ENCODE results near the gene P3H1.

DNA sequence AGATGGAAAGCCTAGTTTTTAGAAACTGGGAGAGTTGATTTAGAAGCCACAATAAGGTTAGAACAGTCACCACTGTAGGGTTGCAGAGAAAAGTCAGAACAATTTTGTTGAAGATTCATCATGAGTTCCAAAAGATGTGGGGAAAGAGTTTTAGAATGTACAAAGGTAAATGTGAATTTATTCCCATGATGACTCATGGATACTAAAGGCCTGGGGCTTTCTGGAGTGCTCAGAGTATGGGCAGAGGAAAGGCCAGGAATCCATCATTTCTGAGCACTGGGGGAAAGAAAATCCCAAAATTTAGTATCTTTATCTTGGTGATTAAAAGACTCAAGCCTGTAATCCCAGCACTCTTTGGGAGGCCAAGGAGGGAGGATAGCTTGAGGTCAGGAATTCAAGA is 66.8 kb downstream of the P3H1 start:
- TF ChIP-seq, protein P1, sequence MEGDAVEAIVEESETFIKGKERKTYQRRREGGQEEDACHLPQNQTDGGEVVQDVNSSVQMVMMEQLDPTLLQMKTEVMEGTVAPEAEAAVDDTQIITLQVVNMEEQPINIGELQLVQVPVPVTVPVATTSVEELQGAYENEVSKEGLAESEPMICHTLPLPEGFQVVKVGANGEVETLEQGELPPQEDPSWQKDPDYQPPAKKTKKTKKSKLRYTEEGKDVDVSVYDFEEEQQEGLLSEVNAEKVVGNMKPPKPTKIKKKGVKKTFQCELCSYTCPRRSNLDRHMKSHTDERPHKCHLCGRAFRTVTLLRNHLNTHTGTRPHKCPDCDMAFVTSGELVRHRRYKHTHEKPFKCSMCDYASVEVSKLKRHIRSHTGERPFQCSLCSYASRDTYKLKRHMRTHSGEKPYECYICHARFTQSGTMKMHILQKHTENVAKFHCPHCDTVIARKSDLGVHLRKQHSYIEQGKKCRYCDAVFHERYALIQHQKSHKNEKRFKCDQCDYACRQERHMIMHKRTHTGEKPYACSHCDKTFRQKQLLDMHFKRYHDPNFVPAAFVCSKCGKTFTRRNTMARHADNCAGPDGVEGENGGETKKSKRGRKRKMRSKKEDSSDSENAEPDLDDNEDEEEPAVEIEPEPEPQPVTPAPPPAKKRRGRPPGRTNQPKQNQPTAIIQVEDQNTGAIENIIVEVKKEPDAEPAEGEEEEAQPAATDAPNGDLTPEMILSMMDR (conservative IDR thresholded peaks at IDR 0.05; ENCODE audit: low read depth in 2 of 2) = no peak
- no peak for TF ChIP-seq POLR2AphosphoS5 (IDR thresholded peaks at IDR 0.05; ENCODE audit: low read depth)
- TF ChIP-seq JUNB (IDR thresholded peaks at IDR 0.05; ENCODE audit: unreplicated experiment) = no peak
- no peak for TF ChIP-seq STAT1 (IDR thresholded peaks at IDR 0.05; ENCODE audit: unreplicated experiment)
- no peak for TF ChIP-seq EZH2 (IDR thresholded peaks at IDR 0.05; ENCODE audit: low read depth, unreplicated experiment)
- TF ChIP-seq, protein P2, sequence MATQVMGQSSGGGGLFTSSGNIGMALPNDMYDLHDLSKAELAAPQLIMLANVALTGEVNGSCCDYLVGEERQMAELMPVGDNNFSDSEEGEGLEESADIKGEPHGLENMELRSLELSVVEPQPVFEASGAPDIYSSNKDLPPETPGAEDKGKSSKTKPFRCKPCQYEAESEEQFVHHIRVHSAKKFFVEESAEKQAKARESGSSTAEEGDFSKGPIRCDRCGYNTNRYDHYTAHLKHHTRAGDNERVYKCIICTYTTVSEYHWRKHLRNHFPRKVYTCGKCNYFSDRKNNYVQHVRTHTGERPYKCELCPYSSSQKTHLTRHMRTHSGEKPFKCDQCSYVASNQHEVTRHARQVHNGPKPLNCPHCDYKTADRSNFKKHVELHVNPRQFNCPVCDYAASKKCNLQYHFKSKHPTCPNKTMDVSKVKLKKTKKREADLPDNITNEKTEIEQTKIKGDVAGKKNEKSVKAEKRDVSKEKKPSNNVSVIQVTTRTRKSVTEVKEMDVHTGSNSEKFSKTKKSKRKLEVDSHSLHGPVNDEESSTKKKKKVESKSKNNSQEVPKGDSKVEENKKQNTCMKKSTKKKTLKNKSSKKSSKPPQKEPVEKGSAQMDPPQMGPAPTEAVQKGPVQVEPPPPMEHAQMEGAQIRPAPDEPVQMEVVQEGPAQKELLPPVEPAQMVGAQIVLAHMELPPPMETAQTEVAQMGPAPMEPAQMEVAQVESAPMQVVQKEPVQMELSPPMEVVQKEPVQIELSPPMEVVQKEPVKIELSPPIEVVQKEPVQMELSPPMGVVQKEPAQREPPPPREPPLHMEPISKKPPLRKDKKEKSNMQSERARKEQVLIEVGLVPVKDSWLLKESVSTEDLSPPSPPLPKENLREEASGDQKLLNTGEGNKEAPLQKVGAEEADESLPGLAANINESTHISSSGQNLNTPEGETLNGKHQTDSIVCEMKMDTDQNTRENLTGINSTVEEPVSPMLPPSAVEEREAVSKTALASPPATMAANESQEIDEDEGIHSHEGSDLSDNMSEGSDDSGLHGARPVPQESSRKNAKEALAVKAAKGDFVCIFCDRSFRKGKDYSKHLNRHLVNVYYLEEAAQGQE (IDR thresholded peaks at IDR 0.05; ENCODE audit: unreplicated experiment) = no peak
- no peak for TF ChIP-seq CREB1 (CRISPR knock-in tag; IDR thresholded peaks at IDR 0.05; ENCODE audit: low read depth)
- TF ChIP-seq, protein P3, sequence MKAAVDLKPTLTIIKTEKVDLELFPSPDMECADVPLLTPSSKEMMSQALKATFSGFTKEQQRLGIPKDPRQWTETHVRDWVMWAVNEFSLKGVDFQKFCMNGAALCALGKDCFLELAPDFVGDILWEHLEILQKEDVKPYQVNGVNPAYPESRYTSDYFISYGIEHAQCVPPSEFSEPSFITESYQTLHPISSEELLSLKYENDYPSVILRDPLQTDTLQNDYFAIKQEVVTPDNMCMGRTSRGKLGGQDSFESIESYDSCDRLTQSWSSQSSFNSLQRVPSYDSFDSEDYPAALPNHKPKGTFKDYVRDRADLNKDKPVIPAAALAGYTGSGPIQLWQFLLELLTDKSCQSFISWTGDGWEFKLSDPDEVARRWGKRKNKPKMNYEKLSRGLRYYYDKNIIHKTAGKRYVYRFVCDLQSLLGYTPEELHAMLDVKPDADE (IDR thresholded peaks at IDR 0.05) = no peak
- no peak for TF ChIP-seq EZH2phosphoT487 (IDR thresholded peaks at IDR 0.05; ENCODE audit: unreplicated experiment)
- TF ChIP-seq ZNF114 (CRISPR knock-in tag; IDR thresholded peaks at IDR 0.05) = no peak
- no peak for TF ChIP-seq ZNF331 (CRISPR knock-in tag; IDR thresholded peaks at IDR 0.05; ENCODE audit: low read depth)
- TF ChIP-seq NANOG (IDR thresholded peaks at IDR 0.05; ENCODE audit: borderline replicate concordance) = no peak
- TF ChIP-seq, protein P4, sequence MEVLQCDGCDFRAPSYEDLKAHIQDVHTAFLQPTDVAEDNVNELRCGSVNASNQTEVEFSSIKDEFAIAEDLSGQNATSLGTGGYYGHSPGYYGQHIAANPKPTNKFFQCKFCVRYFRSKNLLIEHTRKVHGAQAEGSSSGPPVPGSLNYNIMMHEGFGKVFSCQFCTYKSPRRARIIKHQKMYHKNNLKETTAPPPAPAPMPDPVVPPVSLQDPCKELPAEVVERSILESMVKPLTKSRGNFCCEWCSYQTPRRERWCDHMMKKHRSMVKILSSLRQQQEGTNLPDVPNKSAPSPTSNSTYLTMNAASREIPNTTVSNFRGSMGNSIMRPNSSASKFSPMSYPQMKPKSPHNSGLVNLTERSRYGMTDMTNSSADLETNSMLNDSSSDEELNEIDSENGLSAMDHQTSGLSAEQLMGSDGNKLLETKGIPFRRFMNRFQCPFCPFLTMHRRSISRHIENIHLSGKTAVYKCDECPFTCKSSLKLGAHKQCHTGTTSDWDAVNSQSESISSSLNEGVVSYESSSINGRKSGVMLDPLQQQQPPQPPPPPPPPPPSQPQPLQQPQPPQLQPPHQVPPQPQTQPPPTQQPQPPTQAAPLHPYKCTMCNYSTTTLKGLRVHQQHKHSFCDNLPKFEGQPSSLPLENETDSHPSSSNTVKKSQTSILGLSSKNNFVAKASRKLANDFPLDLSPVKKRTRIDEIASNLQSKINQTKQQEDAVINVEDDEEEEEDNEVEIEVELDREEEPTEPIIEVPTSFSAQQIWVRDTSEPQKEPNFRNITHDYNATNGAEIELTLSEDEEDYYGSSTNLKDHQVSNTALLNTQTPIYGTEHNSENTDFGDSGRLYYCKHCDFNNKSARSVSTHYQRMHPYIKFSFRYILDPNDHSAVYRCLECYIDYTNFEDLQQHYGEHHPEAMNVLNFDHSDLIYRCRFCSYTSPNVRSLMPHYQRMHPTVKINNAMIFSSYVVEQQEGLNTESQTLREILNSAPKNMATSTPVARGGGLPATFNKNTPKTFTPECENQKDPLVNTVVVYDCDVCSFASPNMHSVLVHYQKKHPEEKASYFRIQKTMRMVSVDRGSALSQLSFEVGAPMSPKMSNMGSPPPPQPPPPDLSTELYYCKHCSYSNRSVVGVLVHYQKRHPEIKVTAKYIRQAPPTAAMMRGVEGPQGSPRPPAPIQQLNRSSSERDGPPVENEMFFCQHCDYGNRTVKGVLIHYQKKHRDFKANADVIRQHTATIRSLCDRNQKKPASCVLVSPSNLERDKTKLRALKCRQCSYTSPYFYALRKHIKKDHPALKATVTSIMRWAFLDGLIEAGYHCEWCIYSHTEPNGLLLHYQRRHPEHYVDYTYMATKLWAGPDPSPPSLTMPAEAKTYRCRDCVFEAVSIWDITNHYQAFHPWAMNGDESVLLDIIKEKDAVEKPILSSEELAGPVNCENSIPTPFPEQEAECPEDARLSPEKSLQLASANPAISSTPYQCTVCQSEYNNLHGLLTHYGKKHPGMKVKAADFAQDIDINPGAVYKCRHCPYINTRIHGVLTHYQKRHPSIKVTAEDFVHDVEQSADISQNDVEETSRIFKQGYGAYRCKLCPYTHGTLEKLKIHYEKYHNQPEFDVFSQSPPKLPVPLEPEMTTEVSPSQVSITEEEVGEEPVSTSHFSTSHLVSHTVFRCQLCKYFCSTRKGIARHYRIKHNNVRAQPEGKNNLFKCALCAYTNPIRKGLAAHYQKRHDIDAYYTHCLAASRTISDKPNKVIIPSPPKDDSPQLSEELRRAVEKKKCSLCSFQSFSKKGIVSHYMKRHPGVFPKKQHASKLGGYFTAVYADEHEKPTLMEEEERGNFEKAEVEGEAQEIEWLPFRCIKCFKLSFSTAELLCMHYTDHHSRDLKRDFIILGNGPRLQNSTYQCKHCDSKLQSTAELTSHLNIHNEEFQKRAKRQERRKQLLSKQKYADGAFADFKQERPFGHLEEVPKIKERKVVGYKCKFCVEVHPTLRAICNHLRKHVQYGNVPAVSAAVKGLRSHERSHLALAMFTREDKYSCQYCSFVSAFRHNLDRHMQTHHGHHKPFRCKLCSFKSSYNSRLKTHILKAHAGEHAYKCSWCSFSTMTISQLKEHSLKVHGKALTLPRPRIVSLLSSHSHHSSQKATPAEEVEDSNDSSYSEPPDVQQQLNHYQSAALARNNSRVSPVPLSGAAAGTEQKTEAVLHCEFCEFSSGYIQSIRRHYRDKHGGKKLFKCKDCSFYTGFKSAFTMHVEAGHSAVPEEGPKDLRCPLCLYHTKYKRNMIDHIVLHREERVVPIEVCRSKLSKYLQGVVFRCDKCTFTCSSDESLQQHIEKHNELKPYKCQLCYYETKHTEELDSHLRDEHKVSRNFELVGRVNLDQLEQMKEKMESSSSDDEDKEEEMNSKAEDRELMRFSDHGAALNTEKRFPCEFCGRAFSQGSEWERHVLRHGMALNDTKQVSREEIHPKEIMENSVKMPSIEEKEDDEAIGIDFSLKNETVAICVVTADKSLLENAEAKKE (CRISPR knock-in tag; IDR thresholded peaks at IDR 0.05) = no peak
